SK-N-SH (cell line): Measurements from ENCODE around the gene PEPD. TPM values are rescaled to one million over a fixed set of nuclear protein-coding genes. Genes with fewer than 3 reads are reported as not detected.
A peak's percentile ranks its signal among the peaks of the same experiment; 100 is the strongest.

Experiments
- CTCF ChIA-PET: fragments of 300-600, 350-600 bp; formaldehyde crosslinking; extraction: SDS; loops from one replicate; lab custom pipeline; 2021; lab: Yijun Ruan, JAX
- POLR2A ChIA-PET: fragments of 350-600 bp; sonication (Branson Sonifier 250); formaldehyde crosslinking; extraction: SDS; loops from one replicate; lab custom pipeline; 2020; ENCODE audit warnings: antibody characterized with exemption, inconsistent platforms; lab: Yijun Ruan, JAX
- DNase-seq: peaks from one replicate; pipeline ENCODE4 v3.0.0; 2012
- H2AFZ ChIP-seq: fragments of 200-600 bp; sonication (generic); 2 replicates; pipeline ENCODE4 v1.8.1; 2016; ENCODE audit warnings: antibody characterized with exemption, mild to moderate bottlenecking, low read depth
- H3F3A ChIP-seq: fragments of 200-600 bp; sonication (generic); replicated peaks from 2 replicates; pipeline ENCODE3; 2016; ENCODE audit warnings: antibody characterized with exemption, mild to moderate bottlenecking; ENCODE audit not compliant: insufficient read depth
- H3K27ac ChIP-seq, 2 experiments: fragments of 200-500 bp in 1 of 2; fragments of 200-600 bp in 1 of 2; sonication (Bioruptor generic) in 1 of 2; sonication (generic), shearing (Covaris generic) in 1 of 2; 2 replicates each; pipeline versions ENCODE4 v1.5.1 to v1.6.1; 2014 to 2016; ENCODE audit warnings: low read depth in 2 of 2, inconsistent platforms in 1 of 2, low read length in 1 of 2, mild to moderate bottlenecking in 1 of 2, mixed read lengths in 1 of 2
- H3K27me3 ChIP-seq: fragments of 200-600 bp; sonication (generic), shearing (Covaris generic); 2 replicates; pipeline ENCODE4 v1.6.1; 2016; ENCODE audit warnings: mixed run types; ENCODE audit not compliant: insufficient read depth
- H3K36me3 ChIP-seq, 2 experiments: fragments of 200-500 bp in 1 of 2; fragments of 200-600 bp in 1 of 2; sonication (Bioruptor generic) in 1 of 2; sonication (generic) in 1 of 2; replicated peaks in 1 of 2; 2 replicates each; pipeline versions ENCODE3 to v1.5.1; 2014 to 2016; ENCODE audit warnings: low read length in 1 of 2, mild to moderate bottlenecking in 1 of 2; ENCODE audit not compliant: insufficient read depth in 2 of 2, control insufficient read depth in 1 of 2
- H3K4me1 ChIP-seq, 2 experiments: fragments of 200-500 bp in 1 of 2; fragments of 200-600 bp in 1 of 2; sonication (Bioruptor generic) in 1 of 2; sonication (generic), shearing (Covaris generic) in 1 of 2; 2 replicates each; pipeline versions ENCODE4 v1.5.1 to v1.6.1; 2014 to 2016; ENCODE audit warnings: low read depth in 1 of 2, low read length in 1 of 2, mixed run types in 1 of 2; ENCODE audit not compliant: insufficient read depth in 2 of 2, control insufficient read depth in 1 of 2
- H3K4me2 ChIP-seq: fragments of 200-600 bp; sonication (generic), shearing (Covaris generic); 2 replicates; pipeline ENCODE4 v1.6.1; 2017; ENCODE audit warnings: mixed run types
- H3K4me3 ChIP-seq, 2 experiments: fragments of 200-500 bp in 1 of 2; fragments of 200-600 bp in 1 of 2; sonication (Bioruptor generic) in 1 of 2; sonication (generic), shearing (Covaris generic) in 1 of 2; 2 replicates each; pipeline versions ENCODE4 v1.5.1 to v1.8.1; 2014 to 2016; ENCODE audit warnings: low read depth in 2 of 2, inconsistent platforms in 1 of 2, low read length in 1 of 2, mild to moderate bottlenecking in 1 of 2, mixed read lengths in 1 of 2, moderate library complexity in 1 of 2
- H3K79me2 ChIP-seq: fragments of 200-600 bp; sonication (generic); 2 replicates; pipeline ENCODE4 v1.8.1; 2017; ENCODE audit warnings: mild to moderate bottlenecking; ENCODE audit not compliant: insufficient read depth
- H3K9ac ChIP-seq: fragments of 200-600 bp; sonication (generic); 2 replicates; pipeline ENCODE4 v1.6.1; 2017; ENCODE audit warnings: mixed run types
- H3K9me2 ChIP-seq: fragments of 200-600 bp; sonication (generic); 2 replicates; pipeline ENCODE4 v1.6.1; 2017; ENCODE audit warnings: mixed run types
- H3K9me3 ChIP-seq: fragments of 200-600 bp; sonication (generic); 2 replicates; pipeline ENCODE4 v1.6.1; 2017; ENCODE audit warnings: mixed run types, mild to moderate bottlenecking, moderate library complexity
- H4K20me1 ChIP-seq: fragments of 200-600 bp; sonication (generic); 2 replicates; pipeline ENCODE4 v1.6.1; 2017; ENCODE audit warnings: mild to moderate bottlenecking, mixed run types; ENCODE audit not compliant: insufficient read depth
- ELF1 ChIP-seq: IDR thresholded peaks from 2 replicates; pipeline ENCODE4 v1.4.0; 2012
- EZH2phosphoT487 ChIP-seq: fragments of 200-600 bp; sonication (generic); IDR thresholded peaks from 2 replicates; pipeline ENCODE4 v1.6.1; 2017; ENCODE audit warnings: low read depth, mixed run types, mild to moderate bottlenecking, antibody characterized with exemption, moderate library complexity, borderline replicate concordance
- FOSL2 ChIP-seq: IDR thresholded peaks from 2 replicates; pipeline ENCODE4 v1.4.0; 2012; ENCODE audit warnings: low read depth, mild to moderate bottlenecking, moderate library complexity, borderline replicate concordance
- FOXJ3 ChIP-seq: sonication (generic); formaldehyde crosslinking; IDR thresholded peaks from 2 replicates; pipeline ENCODE4 v1.5.1; 2020; ENCODE audit warnings: mild to moderate bottlenecking, missing genetic modification reagents
- FOXM1 ChIP-seq: IDR thresholded peaks from 2 replicates; pipeline ENCODE4 v1.4.0; 2012; ENCODE audit warnings: low read depth, mild to moderate bottlenecking
- GATA2 ChIP-seq: sonication (generic); formaldehyde crosslinking; IDR thresholded peaks from 2 replicates; pipeline ENCODE4 v1.5.0; 2020; ENCODE audit warnings: mild to moderate bottlenecking, missing genetic modification reagents
- JUND ChIP-seq: IDR thresholded peaks from 2 replicates; pipeline ENCODE4 v1.4.0; 2012
- MEF2A ChIP-seq: IDR thresholded peaks from 2 replicates; pipeline ENCODE4 v1.4.0; 2012; ENCODE audit warnings: low read depth, borderline replicate concordance
- MXI1 ChIP-seq: IDR thresholded peaks from 2 replicates; pipeline ENCODE4 v1.6.1; 2012; ENCODE audit warnings: mild to moderate bottlenecking, low read depth, low read length, improper control_type of control experiment
- POLR2AphosphoS5 ChIP-seq: IDR thresholded peaks from 2 replicates; pipeline ENCODE4 v1.6.1; 2012; ENCODE audit warnings: low read depth, low read length
- RAD21 ChIP-seq: IDR thresholded peaks from 2 replicates; pipeline ENCODE4 v1.6.1; 2012; ENCODE audit warnings: mild to moderate bottlenecking, low read length
- RCOR1 ChIP-seq: fragments of 150-350 bp; IDR thresholded peaks from 2 replicates; pipeline ENCODE4 v1.6.1; 2017; ENCODE audit warnings: antibody characterized with exemption, low read length
- RFX5 ChIP-seq: IDR thresholded peaks from 2 replicates; pipeline ENCODE4 v1.6.1; 2012; ENCODE audit warnings: mild to moderate bottlenecking, improper control_type of control experiment, low read length
- SIN3A ChIP-seq: IDR thresholded peaks from 2 replicates; pipeline ENCODE4 v1.6.1; 2012; ENCODE audit warnings: low read depth, mild to moderate bottlenecking, low read length, moderate library complexity, borderline replicate concordance
- TAF1 ChIP-seq: IDR thresholded peaks from 2 replicates; pipeline ENCODE4 v1.6.1; 2012; ENCODE audit warnings: low read depth, mild to moderate bottlenecking, low read length, moderate library complexity, borderline replicate concordance
- TCF12 ChIP-seq: IDR thresholded peaks from 2 replicates; pipeline ENCODE4 v1.4.0; 2012
- TEAD4 ChIP-seq: IDR thresholded peaks from 2 replicates; pipeline ENCODE4 v1.4.0; 2012; ENCODE audit warnings: mild to moderate bottlenecking, borderline replicate concordance; ENCODE audit not compliant: insufficient read depth
- ZBTB33 ChIP-seq: IDR thresholded peaks from 2 replicates; pipeline ENCODE4 v1.4.0; 2012; ENCODE audit warnings: low read depth, borderline replicate concordance
- WGBS: methylation state at CpG from one replicate; pipeline ENCODE4 v1.1.6; 2017; ENCODE audit warnings: low lambda C conversion rate; 5-methylcytosine and 5-hydroxymethylcytosine counted together
- polyA plus RNA-seq, 3 experiments: library from polyadenylated mRNA; depleted of rRNA; stranded (reverse); fragments of >200 nt; gene quantifications; 2 replicates each; pipeline ENCODE4 v1.2.3, GENCODE V29; 2012
- TF ChIP-seq, protein P1 (sequence below): IDR thresholded peaks from 2 replicates; pipeline ENCODE4 v1.4.0; 2012; ENCODE audit warnings: low read depth, borderline replicate concordance
- TF ChIP-seq, protein P2 (sequence below): IDR thresholded peaks from 2 replicates; pipeline ENCODE4 v1.4.0; 2012; ENCODE audit warnings: low read depth

Gene PEPD
- polyA plus RNA-seq, 1 of the 3 experiments (the other 2 are of a cell fraction) = 88.9 TPM

DNA sequence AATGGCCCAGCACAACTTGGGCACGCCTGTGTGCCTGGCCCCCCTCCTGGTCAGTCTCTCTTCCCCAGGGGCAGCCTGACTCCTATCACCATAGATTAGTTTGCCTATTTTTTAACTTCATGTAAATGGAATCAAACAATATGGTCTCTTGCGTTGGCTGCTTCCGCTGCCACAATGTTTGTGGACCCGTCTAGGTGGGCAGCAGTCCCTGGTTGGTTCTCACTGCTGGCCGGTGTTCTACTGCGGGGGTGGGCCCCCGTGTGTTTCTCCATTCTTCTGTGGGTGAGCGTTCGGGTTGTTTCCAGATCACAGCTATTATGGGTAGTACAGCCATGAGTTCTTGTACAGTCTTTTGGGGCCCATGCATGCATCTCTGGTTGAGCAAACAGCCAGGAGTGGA lies 100.8 kb downstream of the PEPD start:
- Histone ChIP-seq H3K27ac (no peak overlapping the region), H3K9ac (no peak overlapping the region), H3K4me2 (no peak overlapping the region), H3K4me1 (peaks cover 0 to 17% of the 10 kb centered on the region in 2 experiments; a peak in 1 of 4 replicates), H3K27me3 (no peaks in the 10 kb centered on the region), H3K79me2 (no peaks in the 10 kb centered on the region), H4K20me1 (no peaks in the 10 kb centered on the region), H3K9me2 (no peaks in the 10 kb centered on the region), H2AFZ (no peak overlapping the region), H3K36me3 (no peaks in the 10 kb centered on the region), H3K9me3 (no peaks in the 10 kb centered on the region), H3F3A (no peaks in the 10 kb centered on the region), H3K4me3 (no peak overlapping the region)
- POLR2A ChIA-PET = no interaction called here
- TF ChIP-seq MEF2A (no peak), TAF1 (no peak), FOXM1 (no peak), RFX5 (no peak), POLR2AphosphoS5 (no peak)
- TF ChIP-seq, protein P1, sequence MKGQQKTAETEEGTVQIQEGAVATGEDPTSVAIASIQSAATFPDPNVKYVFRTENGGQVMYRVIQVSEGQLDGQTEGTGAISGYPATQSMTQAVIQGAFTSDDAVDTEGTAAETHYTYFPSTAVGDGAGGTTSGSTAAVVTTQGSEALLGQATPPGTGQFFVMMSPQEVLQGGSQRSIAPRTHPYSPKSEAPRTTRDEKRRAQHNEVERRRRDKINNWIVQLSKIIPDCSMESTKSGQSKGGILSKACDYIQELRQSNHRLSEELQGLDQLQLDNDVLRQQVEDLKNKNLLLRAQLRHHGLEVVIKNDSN = no peak
- CTCF ChIA-PET = interaction anchor here (0.7 to 10.9 kb wide), 9 partner anchors 9 to 675 kb away, joined by 3 to 155 read pairs (median 5); no protein-coding TSS in a partner anchor
- no peak for DNase-seq
- WGBS = 95% methylated on average over 9 of the region's 9 CpGs

GRCh38 chr19:33419788-33420130 lies 101.8 kb downstream of the PEPD start:
- Histone ChIP-seq H4K20me1 (no peaks in the 10 kb centered on the region), H3K27me3 (no peaks in the 10 kb centered on the region), H3K79me2 (no peaks in the 10 kb centered on the region), H3K27ac (no peak overlapping the region), H3F3A (no peaks in the 10 kb centered on the region), H3K9me2 (no peaks in the 10 kb centered on the region), H3K4me1 (peaks cover 0 to 21% of the 10 kb centered on the region in 2 experiments; a peak in 1 of 4 replicates), H3K36me3 (no peaks in the 10 kb centered on the region), H3K4me3 (no peak overlapping the region), H3K9ac (no peak overlapping the region), H2AFZ (no peak overlapping the region), H3K9me3 (no peaks in the 10 kb centered on the region), H3K4me2 (no peak overlapping the region)
- ChIA-PET POLR2A (interaction anchor here (1.1 kb wide), 1 partner anchor 88 kb away, joined by 3 read pairs; no protein-coding TSS in a partner anchor), CTCF (interaction anchor here (0.9 to 10.9 kb wide), 11 partner anchors 10 to 677 kb away, joined by 3 to 155 read pairs (median 5); no protein-coding TSS in a partner anchor)
- no peak for TF ChIP-seq SIN3A
- TF ChIP-seq TEAD4 = no peak
- TF ChIP-seq ZBTB33 = no peak
- TF ChIP-seq RCOR1 = no peak
- TF ChIP-seq FOSL2 = no peak
- TF ChIP-seq JUND = no peak
- no peak for TF ChIP-seq EZH2phosphoT487
- TF ChIP-seq MXI1 = no peak
- no peak for TF ChIP-seq ELF1
- TF ChIP-seq, protein P2, sequence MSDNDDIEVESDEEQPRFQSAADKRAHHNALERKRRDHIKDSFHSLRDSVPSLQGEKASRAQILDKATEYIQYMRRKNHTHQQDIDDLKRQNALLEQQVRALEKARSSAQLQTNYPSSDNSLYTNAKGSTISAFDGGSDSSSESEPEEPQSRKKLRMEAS = no peak
- no peak for TF ChIP-seq FOXJ3 (CRISPR knock-in tag)
- no peak for TF ChIP-seq MEF2A
- no peak for TF ChIP-seq TCF12
- no peak for TF ChIP-seq RAD21
- TF ChIP-seq GATA2 = no peak
- no peak for TF ChIP-seq POLR2AphosphoS5
- peak; percentile 88 for DNase-seq
- 75% methylated on average over 6 of the region's 6 CpGs for WGBS
